Measurements from ENCODE around the gene ELMO3. TPM values are rescaled to one million over a fixed set of nuclear protein-coding genes. Genes with fewer than 3 reads are reported as not detected.

ELMO3 gene
- total RNA-seq, 4 donors from 2014 or later = 1.9 to 4.2 (median 3.1) TPM

DNA sequence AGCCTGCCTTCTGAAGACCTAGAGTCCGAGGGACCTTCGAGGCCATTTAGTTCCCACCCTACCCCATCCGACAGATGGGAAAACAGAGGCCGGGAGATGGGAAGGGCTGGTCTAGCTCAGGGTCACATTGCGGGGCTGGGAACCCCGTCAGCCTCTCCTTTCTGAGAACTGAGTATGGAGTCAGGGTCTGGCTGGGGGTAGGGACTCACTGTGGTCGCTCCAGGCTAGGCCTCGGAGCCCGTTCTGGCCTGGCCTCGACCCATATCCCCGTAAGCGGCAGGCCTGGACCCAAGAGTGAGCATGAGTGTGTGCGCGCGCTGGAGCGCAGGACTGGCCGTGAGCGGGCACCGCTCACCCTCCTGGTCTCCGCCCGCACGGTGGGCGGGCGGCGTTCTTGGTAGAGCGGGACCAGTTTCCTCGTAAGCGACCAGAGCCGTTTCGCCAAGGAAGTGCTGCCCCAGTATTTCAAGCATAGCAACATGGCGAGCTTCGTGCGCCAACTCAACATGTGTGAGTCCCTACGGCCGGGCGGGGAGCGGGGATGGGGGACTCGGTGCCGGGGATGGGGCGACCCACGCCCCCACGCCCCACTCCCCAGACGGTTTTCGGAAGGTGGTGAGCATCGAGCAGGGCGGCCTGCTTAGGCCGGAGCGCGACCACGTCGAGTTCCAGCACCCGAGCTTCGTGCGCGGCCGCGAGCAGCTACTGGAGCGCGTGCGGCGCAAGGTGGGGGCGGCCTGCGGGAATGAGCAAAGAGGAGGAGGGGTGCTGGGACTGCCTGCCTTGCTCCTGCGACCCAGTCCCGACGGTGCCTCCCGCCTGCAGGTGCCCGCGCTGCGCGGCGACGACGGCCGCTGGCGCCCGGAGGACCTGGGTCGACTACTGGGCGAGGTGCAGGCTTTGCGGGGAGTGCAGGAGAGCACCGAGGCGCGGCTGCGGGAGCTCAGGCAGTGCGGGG lies 33.5 kb upstream of the ELMO3 start:
- no peak for DNase-seq (ENCODE audit: low spot score)
- TF ChIP-seq, protein P1, sequence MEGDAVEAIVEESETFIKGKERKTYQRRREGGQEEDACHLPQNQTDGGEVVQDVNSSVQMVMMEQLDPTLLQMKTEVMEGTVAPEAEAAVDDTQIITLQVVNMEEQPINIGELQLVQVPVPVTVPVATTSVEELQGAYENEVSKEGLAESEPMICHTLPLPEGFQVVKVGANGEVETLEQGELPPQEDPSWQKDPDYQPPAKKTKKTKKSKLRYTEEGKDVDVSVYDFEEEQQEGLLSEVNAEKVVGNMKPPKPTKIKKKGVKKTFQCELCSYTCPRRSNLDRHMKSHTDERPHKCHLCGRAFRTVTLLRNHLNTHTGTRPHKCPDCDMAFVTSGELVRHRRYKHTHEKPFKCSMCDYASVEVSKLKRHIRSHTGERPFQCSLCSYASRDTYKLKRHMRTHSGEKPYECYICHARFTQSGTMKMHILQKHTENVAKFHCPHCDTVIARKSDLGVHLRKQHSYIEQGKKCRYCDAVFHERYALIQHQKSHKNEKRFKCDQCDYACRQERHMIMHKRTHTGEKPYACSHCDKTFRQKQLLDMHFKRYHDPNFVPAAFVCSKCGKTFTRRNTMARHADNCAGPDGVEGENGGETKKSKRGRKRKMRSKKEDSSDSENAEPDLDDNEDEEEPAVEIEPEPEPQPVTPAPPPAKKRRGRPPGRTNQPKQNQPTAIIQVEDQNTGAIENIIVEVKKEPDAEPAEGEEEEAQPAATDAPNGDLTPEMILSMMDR (IDR thresholded peaks at IDR 0.05) = no peak

DNA sequence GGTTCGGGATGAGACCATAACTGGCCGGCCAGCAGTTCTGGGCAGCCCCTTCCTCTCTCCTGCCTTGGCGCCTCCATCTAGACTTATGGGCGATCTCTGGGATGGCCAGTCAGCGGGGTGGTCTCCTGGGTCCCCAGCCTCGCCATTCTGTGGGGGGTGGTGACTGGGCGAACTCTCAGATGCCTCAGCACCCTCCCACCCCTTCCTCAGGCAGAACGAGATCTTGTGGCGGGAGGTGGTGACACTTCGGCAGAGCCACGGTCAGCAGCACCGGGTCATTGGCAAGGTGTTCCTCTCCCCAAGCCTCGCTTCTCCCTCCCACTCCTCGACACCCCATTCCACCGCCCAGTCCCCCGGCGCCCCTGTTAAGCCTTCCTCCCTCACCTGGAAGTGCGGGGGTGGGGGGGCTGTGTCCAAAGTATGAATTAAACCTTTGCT lies 32.8 kb upstream of the ELMO3 start:
- TF ChIP-seq, protein P1 (IDR thresholded peaks at IDR 0.05) = no peak
- ATAC-seq (ENCODE audit: low FRiP score) (no peak), DNase-seq (ENCODE audit: low spot score) (no peak)

More for the DNA sequence above, 33.5 kb upstream of the ELMO3 start:
- no peak for ATAC-seq (ENCODE audit: low FRiP score)

DNA sequence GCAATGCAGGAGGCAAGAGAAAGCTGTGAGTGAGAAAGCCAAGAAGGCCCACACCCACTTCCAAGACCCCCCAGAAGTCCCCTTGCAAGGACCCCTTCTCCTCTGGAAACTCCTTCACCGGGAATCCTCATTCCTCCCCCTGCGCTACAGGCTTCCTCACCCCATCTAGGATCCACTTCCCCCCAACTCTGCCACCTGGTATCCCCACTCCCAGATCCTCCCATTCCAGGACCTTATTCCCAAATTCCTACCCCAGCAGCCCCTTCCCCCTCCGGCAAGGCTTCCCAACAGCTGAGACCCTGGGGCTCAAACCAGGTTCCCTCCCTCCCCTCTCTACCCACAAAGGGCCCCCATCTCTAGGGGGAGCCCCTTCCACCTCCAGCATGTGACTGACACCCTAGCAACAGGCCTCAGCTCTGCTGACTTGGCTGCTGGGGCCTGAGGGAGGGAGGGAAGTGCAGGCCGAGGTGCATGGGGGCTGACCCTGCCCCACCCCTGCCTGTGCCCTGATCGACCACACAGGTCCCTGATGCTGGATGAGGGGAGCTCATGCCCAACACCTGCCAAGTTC lies 32.2 kb upstream of the ELMO3 start:
- ATAC-seq (ENCODE audit: low FRiP score) = no peak
- TF ChIP-seq, protein P1 (IDR thresholded peaks at IDR 0.05) = no peak
- no peak for DNase-seq (ENCODE audit: low spot score)

DNA sequence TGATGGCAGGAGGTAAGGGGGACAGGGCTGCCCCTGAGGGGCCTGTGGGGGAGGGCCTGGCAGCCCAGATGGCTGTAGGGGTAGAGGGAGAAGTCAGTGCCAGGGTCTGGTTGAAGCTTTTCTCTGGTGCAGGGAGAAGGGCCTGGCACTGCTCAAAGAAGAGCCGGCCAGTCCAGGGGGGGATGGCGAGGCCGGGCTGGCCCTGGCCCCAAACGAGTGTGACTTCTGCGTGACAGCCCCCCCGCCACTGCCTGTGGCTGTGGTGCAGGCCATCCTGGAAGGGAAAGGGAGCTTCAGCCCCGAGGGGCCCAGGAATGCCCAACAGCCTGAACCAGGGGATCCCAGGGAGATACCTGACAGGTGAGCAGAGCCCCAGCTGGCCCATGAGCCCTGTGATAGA lies 31.3 kb upstream of the ELMO3 start:
- ATAC-seq (ENCODE audit: low FRiP score) = no peak
- TF ChIP-seq, protein P1 (IDR thresholded peaks at IDR 0.05) = no peak
- no peak for DNase-seq (ENCODE audit: low spot score)

DNA sequence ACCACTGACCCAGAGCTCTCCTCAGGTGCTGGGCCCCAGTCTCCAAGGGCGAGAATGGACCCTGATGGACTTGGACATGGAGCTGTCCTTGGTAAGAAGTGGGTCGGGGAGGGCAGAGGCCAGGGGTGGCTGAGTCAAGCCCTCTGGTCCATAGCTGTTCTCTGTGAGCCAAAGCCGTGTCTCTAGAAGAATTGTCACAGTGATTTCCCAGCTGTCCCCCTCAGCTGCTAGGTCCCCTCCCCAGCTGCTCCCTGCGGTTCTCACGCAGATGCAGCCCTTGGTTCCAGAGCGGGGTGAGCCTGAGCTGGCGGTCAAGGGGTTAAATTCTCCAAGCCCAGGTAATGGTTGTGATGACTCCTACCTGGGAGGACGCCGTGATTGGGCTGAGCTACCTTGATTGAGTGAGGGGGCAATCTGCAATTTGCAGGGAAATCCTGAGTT lies 29.9 kb upstream of the ELMO3 start:
- DNase-seq (ENCODE audit: low spot score) = no peak
- TF ChIP-seq, protein P1 (IDR thresholded peaks at IDR 0.05) = no peak

DNA sequence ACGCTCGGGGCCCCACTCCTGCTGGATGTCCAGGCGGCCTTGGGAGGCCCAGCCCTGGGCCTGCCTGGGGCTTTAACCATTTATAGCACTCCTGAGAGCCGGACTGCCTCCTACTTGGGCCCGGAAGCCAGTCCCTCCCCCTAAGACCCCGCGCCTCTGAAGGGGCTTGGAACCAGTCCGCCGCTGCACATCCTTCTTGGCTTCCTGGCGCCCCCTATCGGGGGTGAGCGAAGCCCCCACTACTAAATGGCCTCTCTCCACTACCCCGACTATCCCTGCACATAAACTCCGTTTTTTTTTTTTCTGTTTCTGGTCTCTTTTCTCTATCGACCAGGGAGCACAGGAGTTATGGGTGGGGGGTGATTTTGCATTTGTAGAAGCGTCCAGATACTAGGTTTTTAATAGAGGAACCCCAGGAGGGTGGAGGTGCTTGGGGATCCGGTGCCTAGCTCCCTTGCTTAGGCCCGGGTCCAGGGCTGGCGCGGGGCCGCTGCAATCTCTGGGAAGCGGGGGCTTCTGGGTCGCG lies 29.2 kb upstream of the ELMO3 start:
- ATAC-seq (ENCODE audit: low FRiP score) (no peak), DNase-seq (ENCODE audit: low spot score) (no peak)
- TF ChIP-seq, protein P1 (IDR thresholded peaks at IDR 0.05) = no peak

More for the DNA sequence above, 29.9 kb upstream of the ELMO3 start:
- no peak for ATAC-seq (ENCODE audit: low FRiP score)

Measured in omental fat pad (tissue), 4 donors.